ENCODE measurements around the gene UMODL1.

The UMODL1 gene

DNA sequence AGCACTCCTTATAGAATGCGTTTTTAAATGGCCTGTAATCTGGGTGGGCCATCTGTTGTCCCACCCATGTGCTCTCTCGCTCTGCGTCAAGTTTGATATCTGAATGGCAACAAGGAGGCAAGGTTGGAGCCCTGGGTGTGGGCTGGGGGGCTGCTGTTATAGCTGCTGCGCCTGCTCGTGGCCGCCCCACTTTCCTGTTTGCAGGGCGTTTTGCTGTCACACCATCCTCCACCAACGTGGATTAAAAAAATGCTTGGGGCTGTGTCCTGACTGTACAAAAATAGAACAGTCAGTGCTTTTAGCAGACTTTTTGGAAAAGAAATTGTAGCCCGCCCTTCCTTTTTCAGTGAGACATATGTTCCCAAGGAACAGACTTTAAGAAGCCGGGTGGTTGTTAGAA is 25.4 kb downstream of the UMODL1 start:
- Histone ChIP-seq H3K4me1 (ENCODE audit: insufficient read depth, low read length) (no peaks in the 10 kb centered on the region), H4K20me1 (ENCODE audit: insufficient read depth, low read length) (no peaks in the 10 kb centered on the region), H3K4me3 (ENCODE audit: low read depth in 1 of 2, low read length in 2 of 2) (no peak overlapping the region), H3K27me3 (ENCODE audit: insufficient read depth, low read length, poor library complexity) (no peaks in the 10 kb centered on the region), H3K36me3 (ENCODE audit: insufficient read depth, low read length) (no peaks in the 10 kb centered on the region), H3K4me2 (ENCODE audit: insufficient read depth, low read length) (no peak overlapping the region), H2AFZ (ENCODE audit: low read depth, low read length) (no peak overlapping the region), H3K27ac (ENCODE audit: low read length) (no peak overlapping the region), H3K9ac (ENCODE audit: low read depth, low read length) (no peak overlapping the region), H3K9me3 (ENCODE audit: insufficient read depth, low read length, severe bottlenecking) (no peaks in the 10 kb centered on the region), H3K79me2 (ENCODE audit: insufficient read depth, low read length) (no peaks in the 10 kb centered on the region)
- no peak for ATAC-seq (ENCODE audit: insufficient read depth, low read depth)
- no peak for DNase-seq
- TF ChIP-seq, protein P1, sequence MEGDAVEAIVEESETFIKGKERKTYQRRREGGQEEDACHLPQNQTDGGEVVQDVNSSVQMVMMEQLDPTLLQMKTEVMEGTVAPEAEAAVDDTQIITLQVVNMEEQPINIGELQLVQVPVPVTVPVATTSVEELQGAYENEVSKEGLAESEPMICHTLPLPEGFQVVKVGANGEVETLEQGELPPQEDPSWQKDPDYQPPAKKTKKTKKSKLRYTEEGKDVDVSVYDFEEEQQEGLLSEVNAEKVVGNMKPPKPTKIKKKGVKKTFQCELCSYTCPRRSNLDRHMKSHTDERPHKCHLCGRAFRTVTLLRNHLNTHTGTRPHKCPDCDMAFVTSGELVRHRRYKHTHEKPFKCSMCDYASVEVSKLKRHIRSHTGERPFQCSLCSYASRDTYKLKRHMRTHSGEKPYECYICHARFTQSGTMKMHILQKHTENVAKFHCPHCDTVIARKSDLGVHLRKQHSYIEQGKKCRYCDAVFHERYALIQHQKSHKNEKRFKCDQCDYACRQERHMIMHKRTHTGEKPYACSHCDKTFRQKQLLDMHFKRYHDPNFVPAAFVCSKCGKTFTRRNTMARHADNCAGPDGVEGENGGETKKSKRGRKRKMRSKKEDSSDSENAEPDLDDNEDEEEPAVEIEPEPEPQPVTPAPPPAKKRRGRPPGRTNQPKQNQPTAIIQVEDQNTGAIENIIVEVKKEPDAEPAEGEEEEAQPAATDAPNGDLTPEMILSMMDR (IDR thresholded peaks at IDR 0.05; ENCODE audit: borderline replicate concordance, extremely low read depth, low read length, poor library complexity, severe bottlenecking), result no peak
- no peak for TF ChIP-seq EZH2 (IDR thresholded peaks at IDR 0.05; ENCODE audit: borderline replicate concordance, low read depth, low read length, severe bottlenecking)

DNA sequence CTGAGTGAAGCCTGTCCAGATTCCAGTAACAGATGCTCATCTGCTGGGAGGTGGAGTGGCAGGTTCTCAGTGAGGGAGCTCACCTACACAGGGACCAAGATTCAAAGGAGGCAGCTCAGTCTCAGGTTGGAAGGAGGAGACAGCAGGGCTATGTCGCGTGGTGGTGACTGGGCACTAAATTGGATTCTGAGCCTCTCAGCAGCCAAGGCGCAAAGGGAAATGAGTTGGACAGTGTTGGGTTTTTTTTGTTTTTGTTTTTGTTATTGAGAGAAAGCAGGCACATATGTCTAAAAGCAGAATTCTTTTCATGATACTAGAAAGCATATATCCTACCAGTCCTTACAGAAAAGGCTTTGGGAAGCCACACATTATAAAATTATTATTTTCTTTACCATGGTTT is 26.2 kb downstream of the UMODL1 start:
- H3K9me3 ChIP-seq (ENCODE audit: insufficient read depth, low read length, severe bottlenecking), result no peaks in the 10 kb centered on the region
- H2AFZ ChIP-seq (ENCODE audit: low read depth, low read length), result no peak overlapping the region
- no peaks in the 10 kb centered on the region for H3K79me2 ChIP-seq (ENCODE audit: insufficient read depth, low read length)
- ATAC-seq (ENCODE audit: insufficient read depth, low read depth) (no peak), DNase-seq (no peak)
- no peak overlapping the region for H3K4me2 ChIP-seq (ENCODE audit: insufficient read depth, low read length)
- no peaks in the 10 kb centered on the region for H3K36me3 ChIP-seq (ENCODE audit: insufficient read depth, low read length)
- no peak overlapping the region for H3K4me3 ChIP-seq (ENCODE audit: low read depth in 1 of 2, low read length in 2 of 2)
- H4K20me1 ChIP-seq (ENCODE audit: insufficient read depth, low read length), result no peaks in the 10 kb centered on the region
- H3K9ac ChIP-seq (ENCODE audit: low read depth, low read length), result no peak overlapping the region
- TF ChIP-seq, protein P1 (IDR thresholded peaks at IDR 0.05; ENCODE audit: borderline replicate concordance, extremely low read depth, low read length, poor library complexity, severe bottlenecking), result no peak
- TF ChIP-seq EZH2 (IDR thresholded peaks at IDR 0.05; ENCODE audit: borderline replicate concordance, low read depth, low read length, severe bottlenecking), result no peak
- no peaks in the 10 kb centered on the region for H3K27me3 ChIP-seq (ENCODE audit: insufficient read depth, low read length, poor library complexity)
- 0 out of 2 replicates have a peak, but pooled peaks cover 2% of the 10 kb centered on the region for H3K4me1 ChIP-seq (ENCODE audit: insufficient read depth, low read length)
- no peak overlapping the region for H3K27ac ChIP-seq (ENCODE audit: low read length)

DNA sequence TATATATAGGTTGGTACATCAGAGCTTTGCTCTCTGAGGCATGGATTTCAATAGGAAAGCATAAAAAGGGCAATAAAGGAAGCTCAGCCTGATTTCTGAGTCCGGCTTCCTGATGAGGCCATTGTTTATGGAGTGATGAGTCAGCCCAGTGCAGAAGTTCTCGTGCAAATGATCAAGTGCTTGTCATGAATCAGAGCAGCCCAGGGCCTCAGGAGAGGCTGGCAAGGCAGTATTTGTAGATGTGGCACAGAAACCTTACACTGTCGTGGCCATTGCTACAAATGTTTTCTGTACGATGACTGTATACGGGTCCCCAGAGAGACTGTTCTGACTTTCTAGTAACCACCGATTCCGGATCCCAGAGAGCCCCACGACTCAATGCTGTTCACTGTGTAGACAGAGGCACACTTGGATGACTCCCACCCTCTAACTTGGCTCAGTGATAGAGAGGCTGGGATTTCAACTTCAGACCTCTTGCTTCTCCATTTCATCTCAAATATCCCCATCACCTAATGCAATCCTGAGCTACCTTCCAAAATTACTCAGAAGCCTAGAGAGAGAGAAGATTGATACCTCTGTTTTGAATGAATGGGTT is 26.8 kb downstream of the UMODL1 start:
- Histone ChIP-seq H3K79me2 (ENCODE audit: insufficient read depth, low read length) (no peaks in the 10 kb centered on the region), H3K4me2 (ENCODE audit: insufficient read depth, low read length) (no peak overlapping the region), H3K27me3 (ENCODE audit: insufficient read depth, low read length, poor library complexity) (peaks cover 4% of the 10 kb centered on the region), H3K9ac (ENCODE audit: low read depth, low read length) (no peak overlapping the region), H3K4me1 (ENCODE audit: insufficient read depth, low read length) (0 out of 2 replicates have a peak, but pooled peaks cover 4% of the 10 kb centered on the region), H3K27ac (ENCODE audit: low read length) (no peak overlapping the region), H3K9me3 (ENCODE audit: insufficient read depth, low read length, severe bottlenecking) (no peaks in the 10 kb centered on the region), H2AFZ (ENCODE audit: low read depth, low read length) (no peak overlapping the region), H4K20me1 (ENCODE audit: insufficient read depth, low read length) (no peaks in the 10 kb centered on the region; the same call in 1 of the 2 replicates), H3K4me3 (ENCODE audit: low read depth in 1 of 2, low read length in 2 of 2) (no peak overlapping the region), H3K36me3 (ENCODE audit: insufficient read depth, low read length) (no peaks in the 10 kb centered on the region)
- TF ChIP-seq EZH2 (IDR thresholded peaks at IDR 0.05; ENCODE audit: borderline replicate concordance, low read depth, low read length, severe bottlenecking), result no peak
- TF ChIP-seq, protein P1 (IDR thresholded peaks at IDR 0.05; ENCODE audit: borderline replicate concordance, extremely low read depth, low read length, poor library complexity, severe bottlenecking), result no peak
- DNase-seq (no peak), ATAC-seq (ENCODE audit: insufficient read depth, low read depth) (no peak)
